G401 (cell line): ENCODE results near the gene ZCCHC17. TPM values are rescaled to one million over a fixed set of nuclear protein-coding genes. Genes with fewer than 3 reads are reported as not detected.

Source experiments
- DNase-seq: peaks from one replicate; pipeline ENCODE4 v3.0.0-alpha.2; 2015; ENCODE audit warnings: low spot score
- in situ Hi-C: cut with HindIII; loops from 2 replicates; pipeline ENCODE4 v1.10.0; 2016; ENCODE audit warnings: low sequenced_read_pairs, mixed read lengths
- total RNA-seq: library from RNA; depleted of rRNA; stranded (reverse); fragments of >200 nt; shearing (Covaris generic); gene quantifications from 2 replicates; pipeline ENCODE4 v1.2.3, GENCODE V29; 2014

ZCCHC17 gene
- total RNA-seq, 1 experiment from 2014 or later: 83.8 TPM

GRCh38 chr1:31364561-31365250 lies 67.9 kb downstream of the ZCCHC17 start:
- in situ Hi-C loops: no loop called here
- DNase-seq: no peak

- in situ Hi-C loops: no loop called here
These were observed 70.0 kb downstream of the ZCCHC17 start for GRCh38 chr1:31366796-31367195.

GRCh38 chr1:31368611-31369107 lies 71.8 kb downstream of the ZCCHC17 start:
- in situ Hi-C loops: no loop called here
- peak; percentile 13 for DNase-seq

More at GRCh38 chr1:31366796-31367195, 70.0 kb downstream of the ZCCHC17 start:
- DNase-seq: no peak

- DNase-seq: no peak
- in situ Hi-C loops: no loop called here
These were observed 73.2 kb downstream of the ZCCHC17 start for GRCh38 chr1:31370021-31370420.

GRCh38 chr1:31370565-31370964 lies 73.7 kb downstream of the ZCCHC17 start:
- peak; percentile 11 for DNase-seq
- in situ Hi-C loops: no loop called here

- DNase-seq: peak; percentile 26
- in situ Hi-C loops: no loop called here
These were observed 74.5 kb downstream of the ZCCHC17 start for GRCh38 chr1:31371121-31371959.

GRCh38 chr1:31372051-31372450 lies 75.2 kb downstream of the ZCCHC17 start:
- DNase-seq: peak; percentile 59
- in situ Hi-C loops: no loop called here

GRCh38 chr1:31372751-31373055 lies 75.9 kb downstream of the ZCCHC17 start:
- in situ Hi-C loops: no loop called here
- peak; percentile 75 for DNase-seq

- in situ Hi-C loops: no loop called here
- DNase-seq: peak; percentile 80
These were observed 76.4 kb downstream of the ZCCHC17 start, which contains the start of gene FABP3 for GRCh38 chr1:31373056-31373896. TSS of gene FABP3 (minus strand) at chr1:31373076. CDS start at chr1:31373014, 62 bp downstream.

GRCh38 chr1:31373897-31374486 lies 77.2 kb downstream of the ZCCHC17 start:
- in situ Hi-C loops: no loop called here
- DNase-seq: no peak

- in situ Hi-C loops: no loop called here
- DNase-seq: peak; percentile 71
These were observed 77.8 kb downstream of the ZCCHC17 start for GRCh38 chr1:31374511-31375196.

GRCh38 chr1:31376375-31377134 lies 79.7 kb downstream of the ZCCHC17 start:
- in situ Hi-C loops: no loop called here
- peak; percentile 84 for DNase-seq

- in situ Hi-C loops: no loop called here
- DNase-seq: no peak
These were observed 80.6 kb downstream of the ZCCHC17 start for GRCh38 chr1:31377364-31377863.

- in situ Hi-C loops: no loop called here
- no peak for DNase-seq
These were observed 81.2 kb downstream of the ZCCHC17 start for GRCh38 chr1:31378001-31378400.

GRCh38 chr1:31380181-31380580 lies 83.3 kb downstream of the ZCCHC17 start:
- in situ Hi-C loops: no loop called here
- no peak for DNase-seq

GRCh38 chr1:31381394-31382294 lies 84.8 kb downstream of the ZCCHC17 start:
- in situ Hi-C loops: no loop called here

More at GRCh38 chr1:31381394-31382294, 84.8 kb downstream of the ZCCHC17 start:
- DNase-seq: no peak
